GM11168 (cell line): ENCODE data around the gene MFAP4.

Experiments used
- in situ Hi-C: fragments of 300-500 bp; cut with MboI; formaldehyde crosslinking; loops from one replicate; pipeline ENCODE4 v1.12.0; 2022; ENCODE audit warnings: low sequenced_read_pairs; ENCODE audit not compliant: unreplicated experiment

Gene MFAP4

GRCh38 chr17:19341641-19342610 is 45.1 kb downstream of the MFAP4 start:
- in situ Hi-C loops = loop anchor here (25.0 kb wide), 1 partner anchor 255 kb away; no protein-coding TSS in a partner anchor

GRCh38 chr17:19341211-19341631 is 45.8 kb downstream of the MFAP4 start:
- in situ Hi-C loops = loop anchor here (25.0 kb wide), 1 partner anchor 254 kb away; no protein-coding TSS in a partner anchor

- in situ Hi-C loops = loop anchor here (25.0 kb wide), 1 partner anchor 252 kb away; no protein-coding TSS in a partner anchor
Measured at GRCh38 chr17:19339341-19339815, 47.6 kb downstream of the MFAP4 start.

DNA sequence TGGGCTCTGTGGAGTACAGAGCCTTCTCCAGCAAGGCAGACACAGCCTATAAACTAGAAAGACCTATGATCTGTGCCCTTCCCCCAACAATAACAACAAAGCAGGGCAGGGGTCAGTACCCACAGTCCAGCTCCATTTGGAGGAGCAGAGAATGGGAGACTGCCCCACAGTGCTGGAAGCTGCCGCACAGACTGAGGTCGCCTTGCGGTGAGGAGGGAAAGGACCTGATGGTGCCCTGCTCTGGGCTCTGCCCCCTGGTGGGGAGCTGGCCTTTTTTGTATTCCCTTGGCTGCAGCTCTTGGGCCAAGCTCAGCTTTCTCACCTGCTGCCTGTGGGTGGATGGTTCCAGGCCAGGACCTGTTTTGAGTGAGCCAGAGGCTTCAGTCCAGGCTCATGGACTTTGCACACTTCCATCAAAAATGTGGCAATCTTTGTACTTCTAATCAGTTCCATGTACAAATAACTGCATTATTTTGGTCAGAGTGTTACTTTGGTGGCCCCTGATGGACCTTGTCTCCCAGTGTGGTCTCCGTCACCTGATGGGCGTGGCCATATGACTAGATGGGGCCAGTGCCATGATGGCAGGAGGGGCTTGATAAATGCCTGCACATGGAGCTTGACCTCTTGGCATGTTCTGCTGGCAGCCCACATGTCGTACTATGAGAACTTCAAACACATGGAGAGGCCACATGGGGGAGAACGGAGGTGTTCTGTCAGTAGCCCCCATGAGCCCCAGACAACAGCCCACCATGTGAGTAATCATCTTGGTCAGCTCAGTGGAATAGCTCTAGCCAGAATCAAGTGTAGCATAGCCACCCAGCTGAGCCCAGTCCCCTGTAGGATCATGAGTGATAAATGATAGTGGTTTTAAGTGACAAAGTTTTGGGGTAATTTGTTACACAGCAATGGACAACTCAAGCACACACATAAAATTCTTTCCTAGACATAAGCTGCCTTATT is 48.7 kb downstream of the MFAP4 start:
- in situ Hi-C loops = loop anchor here (25.0 kb wide), 1 partner anchor 251 kb away; no protein-coding TSS in a partner anchor

- in situ Hi-C loops = loop anchor here (25.0 kb wide), 1 partner anchor 250 kb away; no protein-coding TSS in a partner anchor
Measured at GRCh38 chr17:19337712-19338023, 49.3 kb downstream of the MFAP4 start.

GRCh38 chr17:19336938-19337711 is 49.9 kb downstream of the MFAP4 start:
- in situ Hi-C loops = loop anchor here (25.0 kb wide), 1 partner anchor 250 kb away; no protein-coding TSS in a partner anchor

GRCh38 chr17:19335951-19336631 is 50.9 kb downstream of the MFAP4 start:
- in situ Hi-C loops = loop anchor here (25.0 kb wide), 1 partner anchor 249 kb away; no protein-coding TSS in a partner anchor

DNA sequence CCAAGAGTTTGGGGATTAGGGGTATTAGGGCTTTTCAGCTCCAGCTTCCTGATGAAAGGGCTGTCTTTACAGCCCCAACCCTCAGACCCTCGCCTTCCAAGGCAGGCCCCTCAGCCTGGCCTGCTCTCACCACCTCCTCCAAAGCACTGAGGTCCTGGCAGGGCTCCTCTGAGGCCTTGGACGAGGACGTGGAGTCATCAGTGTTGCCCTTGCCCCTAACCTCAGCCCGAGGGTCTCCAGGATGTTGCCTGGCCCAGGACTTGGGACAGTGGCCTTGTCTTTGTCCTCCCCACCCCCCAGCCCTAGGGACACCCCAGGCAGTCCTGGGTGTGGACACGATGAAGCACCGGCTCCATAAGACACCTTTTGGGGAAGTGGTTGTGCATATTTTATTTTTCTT is 52.7 kb downstream of the MFAP4 start:
- in situ Hi-C loops = loop anchor here (25.0 kb wide), 1 partner anchor 247 kb away; no protein-coding TSS in a partner anchor

DNA sequence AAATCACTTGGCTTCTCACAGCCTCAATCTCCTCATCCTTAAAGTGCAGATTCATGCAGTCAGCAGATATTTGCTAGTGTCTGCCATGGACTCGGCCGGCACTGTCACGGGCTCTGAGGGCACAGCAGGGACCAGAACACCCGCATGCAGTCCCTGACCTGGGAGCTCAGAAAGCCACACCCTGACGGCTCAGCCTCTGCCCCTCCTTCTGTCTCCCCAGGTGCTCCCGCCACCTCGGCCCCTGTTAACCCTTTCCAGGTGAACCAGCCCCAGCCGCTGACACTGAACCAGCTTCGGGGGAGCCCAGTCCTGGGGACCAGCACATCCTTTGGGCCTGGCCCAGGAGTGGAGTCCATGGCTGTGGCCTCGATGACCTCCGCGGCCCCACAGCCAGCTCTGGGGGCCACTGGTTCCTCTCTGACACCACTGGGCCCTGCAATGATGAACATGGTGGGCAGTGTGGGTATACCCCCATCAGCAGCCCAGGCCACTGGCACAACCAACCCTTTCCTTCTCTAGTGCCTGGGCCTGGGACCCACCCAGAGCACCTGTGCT is 53.2 kb downstream of the MFAP4 start:
- in situ Hi-C loops = loop anchor here (25.0 kb wide), 1 partner anchor 247 kb away; no protein-coding TSS in a partner anchor
